ENCODE data around the gene NUCB2.

Gene NUCB2

DNA sequence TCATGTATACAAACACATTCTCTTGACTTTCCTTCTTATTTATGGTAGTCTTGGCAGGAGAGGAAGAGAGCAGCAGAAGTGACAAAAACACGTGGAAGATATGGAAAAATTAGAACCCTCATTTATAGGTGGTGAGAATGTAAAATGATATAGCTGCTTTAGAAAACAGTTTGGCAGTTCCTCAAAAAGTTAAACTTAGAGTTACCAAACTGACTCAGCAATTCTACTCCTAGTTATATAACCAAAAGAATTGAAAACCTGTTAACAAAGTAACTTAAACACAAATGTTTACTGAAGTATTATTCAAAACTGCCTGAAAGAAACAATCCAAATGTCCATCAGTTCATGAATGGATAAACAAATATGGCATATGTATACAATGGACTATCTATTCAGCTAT, 16.8 kb downstream of the NUCB2 start:
- no peaks in the 10 kb centered on the region for H3K4me1 ChIP-seq (ENCODE audit: control insufficient read depth, insufficient read depth, low read length)

DNA sequence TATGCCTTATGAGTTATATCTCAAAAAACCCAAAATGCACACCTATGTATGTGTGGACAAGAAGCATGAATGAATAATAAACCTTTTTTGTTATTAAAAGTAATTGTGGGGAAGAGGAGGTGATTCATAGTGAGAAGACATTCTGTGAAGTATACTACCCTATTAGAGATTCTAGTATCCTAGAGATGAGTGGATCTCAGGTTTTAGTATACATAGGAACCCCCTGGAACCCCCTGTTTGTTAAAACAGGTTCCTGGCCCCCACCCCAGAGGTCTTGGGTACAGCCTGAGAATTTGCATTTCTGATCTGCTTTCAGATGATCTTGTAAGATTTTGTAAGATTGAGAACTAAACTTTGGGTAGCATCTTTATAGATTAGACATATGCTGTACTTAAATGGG, 17.5 kb downstream of the NUCB2 start:
- peaks cover 2 to 6% of the 10 kb centered on the region in 2 donors for H3K36me3 ChIP-seq (ENCODE audit: control insufficient read depth in 2 of 2, insufficient read depth in 2 of 2, low read length in 2 of 2)
- H3K27me3 ChIP-seq (ENCODE audit: control insufficient read depth in 1 of 2, insufficient read depth in 2 of 2, low read length in 2 of 2), result no peaks in the 10 kb centered on the region
- H3K4me1 ChIP-seq (ENCODE audit: control insufficient read depth, insufficient read depth, low read length), result no peaks in the 10 kb centered on the region
- no peak overlapping the region for H3K4me3 ChIP-seq (ENCODE audit: low read length in 2 of 2)
- no peak overlapping the region for H3K9ac ChIP-seq (ENCODE audit: low read length in 2 of 2)
- no peaks in the 10 kb centered on the region for H3K9me3 ChIP-seq (ENCODE audit: control insufficient read depth in 2 of 2, low read length in 2 of 2)
- H3K27ac ChIP-seq (ENCODE audit: low read length), result no peak overlapping the region

More for the DNA sequence above, 16.8 kb downstream of the NUCB2 start:
- Histone ChIP-seq H3K4me3 (ENCODE audit: low read length in 2 of 2) (no peak overlapping the region), H3K27me3 (ENCODE audit: control insufficient read depth in 1 of 2, insufficient read depth in 2 of 2, low read length in 2 of 2) (no peaks in the 10 kb centered on the region), H3K9me3 (ENCODE audit: control insufficient read depth in 2 of 2, low read length in 2 of 2) (no peaks in the 10 kb centered on the region), H3K36me3 (ENCODE audit: control insufficient read depth in 2 of 2, insufficient read depth in 2 of 2, low read length in 2 of 2) (peaks cover 2 to 6% of the 10 kb centered on the region in 2 donors), H3K9ac (ENCODE audit: low read length in 2 of 2) (no peak overlapping the region), H3K27ac (ENCODE audit: low read length) (no peak overlapping the region)

DNA sequence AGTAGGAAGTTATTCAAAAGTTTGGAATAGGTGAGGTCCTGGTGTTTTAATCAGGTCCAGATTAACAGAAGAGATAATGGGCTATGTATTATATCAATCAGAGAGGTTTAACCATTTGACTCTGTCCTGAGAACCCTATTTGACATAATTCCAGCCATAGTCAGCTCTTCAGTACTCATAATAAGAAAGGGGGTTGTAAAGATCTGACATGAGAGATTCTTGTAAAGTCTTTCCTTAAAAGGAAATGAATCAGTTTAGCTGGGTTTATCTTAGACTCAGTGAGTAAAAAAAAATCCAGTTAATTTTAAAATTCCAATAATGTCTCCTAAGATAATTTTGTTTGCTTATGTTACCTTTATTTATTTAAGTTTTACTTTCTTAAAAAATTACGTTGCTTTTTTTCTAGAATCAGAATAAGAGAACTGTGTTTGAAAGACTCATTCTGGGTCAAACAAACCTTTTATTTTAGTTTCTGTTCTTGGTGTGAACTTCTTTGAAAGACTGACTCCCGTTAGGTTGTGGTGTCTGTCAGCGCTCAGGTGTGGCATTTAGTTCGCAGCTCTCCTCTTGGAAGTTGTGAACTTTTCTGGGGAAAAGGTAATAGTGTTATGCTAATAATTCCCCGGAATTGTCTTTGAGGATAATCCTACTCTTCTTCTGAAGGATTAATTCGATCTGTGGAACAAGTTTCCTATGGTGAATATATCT, 20.5 kb downstream of the NUCB2 start:
- H3K4me1 ChIP-seq (ENCODE audit: control insufficient read depth, insufficient read depth, low read length), result no peaks in the 10 kb centered on the region
- no peak overlapping the region for H3K9ac ChIP-seq (ENCODE audit: low read length in 2 of 2)
- no peaks in the 10 kb centered on the region for H3K27me3 ChIP-seq (ENCODE audit: control insufficient read depth in 1 of 2, insufficient read depth in 2 of 2, low read length in 2 of 2)
- no peak overlapping the region for H3K4me3 ChIP-seq (ENCODE audit: low read length in 2 of 2)
- no peaks in the 10 kb centered on the region for H3K9me3 ChIP-seq (ENCODE audit: control insufficient read depth in 2 of 2, low read length in 2 of 2)
- H3K36me3 ChIP-seq (ENCODE audit: control insufficient read depth in 2 of 2, insufficient read depth in 2 of 2, low read length in 2 of 2), result peaks cover 6 to 11% of the 10 kb centered on the region in 2 donors
- H3K27ac ChIP-seq (ENCODE audit: low read length), result no peak overlapping the region

DNA sequence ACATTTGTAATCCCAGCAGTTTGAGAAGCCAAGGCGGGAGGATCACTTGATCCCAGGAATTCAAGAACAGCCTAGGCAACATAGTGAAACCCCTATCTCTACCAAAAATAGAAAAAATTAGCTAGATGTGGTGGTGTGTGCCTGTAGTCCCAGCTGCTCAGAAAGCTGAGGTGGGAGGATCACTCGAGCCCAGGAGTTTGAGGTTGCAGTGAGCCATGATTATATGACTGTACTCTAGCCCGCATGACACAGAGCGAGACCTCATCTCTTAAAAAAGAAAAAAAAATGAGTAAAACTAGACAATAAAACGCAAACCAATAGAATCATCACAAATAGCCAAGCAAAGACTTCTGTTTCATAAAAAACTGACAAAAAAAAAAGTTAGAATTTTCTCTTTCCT, 21.8 kb downstream of the NUCB2 start:
- Histone ChIP-seq H3K9ac (ENCODE audit: low read length in 2 of 2) (no peak overlapping the region), H3K9me3 (ENCODE audit: control insufficient read depth in 2 of 2, low read length in 2 of 2) (no peaks in the 10 kb centered on the region), H3K4me3 (ENCODE audit: low read length in 2 of 2) (no peak overlapping the region), H3K36me3 (ENCODE audit: control insufficient read depth in 2 of 2, insufficient read depth in 2 of 2, low read length in 2 of 2) (peaks cover 6 to 12% of the 10 kb centered on the region in 2 donors), H3K27ac (ENCODE audit: low read length) (no peak overlapping the region), H3K27me3 (ENCODE audit: control insufficient read depth in 1 of 2, insufficient read depth in 2 of 2, low read length in 2 of 2) (no peaks in the 10 kb centered on the region), H3K4me1 (ENCODE audit: control insufficient read depth, insufficient read depth, low read length) (no peaks in the 10 kb centered on the region)

DNA sequence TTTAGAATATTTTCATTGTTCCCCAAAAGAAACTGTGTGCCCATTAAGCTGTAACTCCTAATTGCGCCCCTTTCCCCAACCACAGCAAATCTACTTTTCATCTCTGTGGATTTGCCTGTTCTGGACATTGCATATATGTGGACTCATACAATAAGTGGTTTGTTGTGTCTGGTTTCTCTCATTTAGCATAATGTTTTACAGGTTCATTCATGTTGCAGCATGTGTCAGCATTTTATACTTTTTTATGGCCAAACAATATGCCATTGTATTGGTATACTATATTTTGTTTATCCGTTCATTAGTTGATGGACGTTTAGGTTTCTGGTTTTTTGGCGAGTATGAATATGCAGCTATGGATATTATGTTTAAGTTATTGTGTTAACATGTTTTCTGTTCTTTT, 23.8 kb downstream of the NUCB2 start:
- Histone ChIP-seq H3K4me3 (ENCODE audit: low read length in 2 of 2) (no peak overlapping the region), H3K27me3 (ENCODE audit: control insufficient read depth in 1 of 2, insufficient read depth in 2 of 2, low read length in 2 of 2) (no peaks in the 10 kb centered on the region), H3K9ac (ENCODE audit: low read length in 2 of 2) (no peak overlapping the region), H3K27ac (ENCODE audit: low read length) (no peak overlapping the region), H3K9me3 (ENCODE audit: control insufficient read depth in 2 of 2, low read length in 2 of 2) (no peaks in the 10 kb centered on the region), H3K36me3 (ENCODE audit: control insufficient read depth in 2 of 2, insufficient read depth in 2 of 2, low read length in 2 of 2) (peaks cover 7 to 12% of the 10 kb centered on the region in 2 donors), H3K4me1 (ENCODE audit: control insufficient read depth, insufficient read depth, low read length) (no peaks in the 10 kb centered on the region)

DNA sequence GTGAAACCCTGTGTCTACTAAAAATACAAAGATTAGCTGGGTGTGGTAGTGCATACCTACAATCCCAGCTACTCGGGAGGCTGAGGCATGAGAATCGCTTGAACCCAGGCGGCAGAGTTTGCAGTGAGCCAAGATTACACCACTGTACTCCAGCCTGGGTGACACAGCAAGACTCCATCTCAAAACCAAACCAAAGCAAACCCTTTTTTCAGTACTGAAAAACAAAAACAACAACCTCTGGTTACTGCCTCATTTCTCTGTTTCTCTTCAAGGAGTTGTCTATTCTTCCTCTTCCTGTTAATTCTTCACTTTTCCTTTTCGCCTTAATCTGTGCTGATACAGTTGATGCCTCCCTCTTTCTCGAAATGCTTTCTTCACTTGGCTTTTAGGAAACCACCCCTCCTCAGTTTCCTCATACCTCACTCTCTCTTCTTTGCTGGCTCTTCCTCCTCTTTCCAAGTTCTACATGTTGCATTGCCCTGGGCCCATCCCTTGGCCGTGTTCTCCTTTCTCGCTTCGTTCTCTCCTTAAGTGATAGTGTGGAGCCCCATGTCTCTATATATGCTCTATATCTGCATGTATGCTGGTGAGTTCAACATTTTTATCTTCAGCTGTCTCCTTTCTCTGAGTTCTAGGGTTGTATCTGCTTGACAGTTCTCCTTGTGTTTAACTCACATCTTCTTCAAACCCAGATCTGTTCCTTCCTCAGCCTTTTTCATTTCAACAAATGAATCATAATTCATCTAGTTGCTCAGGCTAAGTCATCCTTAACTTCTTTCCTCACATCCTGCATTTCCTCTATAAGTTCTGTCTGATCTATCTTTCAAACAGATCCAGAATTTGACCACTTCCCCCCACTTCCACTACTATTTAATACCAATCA, 37.1 kb downstream of the NUCB2 start:
- H3K27ac ChIP-seq (ENCODE audit: low read length), result no peak overlapping the region
- H3K36me3 ChIP-seq (ENCODE audit: control insufficient read depth in 2 of 2, insufficient read depth in 2 of 2, low read length in 2 of 2), result peaks cover 11 to 36% of the 10 kb centered on the region in 2 donors
- no peaks in the 10 kb centered on the region for H3K9me3 ChIP-seq (ENCODE audit: control insufficient read depth in 2 of 2, low read length in 2 of 2)
- H3K27me3 ChIP-seq (ENCODE audit: control insufficient read depth in 1 of 2, insufficient read depth in 2 of 2, low read length in 2 of 2), result no peaks in the 10 kb centered on the region
- no peak overlapping the region for H3K9ac ChIP-seq (ENCODE audit: low read length in 2 of 2)
- H3K4me1 ChIP-seq (ENCODE audit: control insufficient read depth, insufficient read depth, low read length), result no peaks in the 10 kb centered on the region
- no peak overlapping the region for H3K4me3 ChIP-seq (ENCODE audit: low read length in 2 of 2)

DNA sequence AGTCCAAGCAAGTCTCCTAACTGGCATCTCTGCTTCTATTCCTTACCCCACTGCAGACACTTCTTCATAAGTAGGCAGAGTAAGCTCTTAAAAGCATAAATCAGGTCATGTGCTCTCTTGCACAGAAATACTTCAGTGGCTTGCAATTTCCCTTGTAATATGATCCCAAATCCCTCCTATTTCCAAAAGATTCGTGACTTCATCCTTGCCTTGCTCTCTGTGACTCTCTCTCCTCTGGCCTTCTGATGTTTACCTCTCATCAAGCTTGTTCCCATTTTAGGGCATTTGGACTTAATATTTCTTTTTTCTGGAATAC, 37.7 kb downstream of the NUCB2 start:
- Histone ChIP-seq H3K9me3 (ENCODE audit: control insufficient read depth in 2 of 2, low read length in 2 of 2) (no peaks in the 10 kb centered on the region), H3K36me3 (ENCODE audit: control insufficient read depth in 2 of 2, insufficient read depth in 2 of 2, low read length in 2 of 2) (peaks cover 11 to 39% of the 10 kb centered on the region in 2 donors), H3K4me1 (ENCODE audit: control insufficient read depth, insufficient read depth, low read length) (no peaks in the 10 kb centered on the region), H3K9ac (ENCODE audit: low read length in 2 of 2) (no peak overlapping the region), H3K4me3 (ENCODE audit: low read length in 2 of 2) (no peak overlapping the region), H3K27ac (ENCODE audit: low read length) (no peak overlapping the region), H3K27me3 (ENCODE audit: control insufficient read depth in 1 of 2, insufficient read depth in 2 of 2, low read length in 2 of 2) (no peaks in the 10 kb centered on the region)

DNA sequence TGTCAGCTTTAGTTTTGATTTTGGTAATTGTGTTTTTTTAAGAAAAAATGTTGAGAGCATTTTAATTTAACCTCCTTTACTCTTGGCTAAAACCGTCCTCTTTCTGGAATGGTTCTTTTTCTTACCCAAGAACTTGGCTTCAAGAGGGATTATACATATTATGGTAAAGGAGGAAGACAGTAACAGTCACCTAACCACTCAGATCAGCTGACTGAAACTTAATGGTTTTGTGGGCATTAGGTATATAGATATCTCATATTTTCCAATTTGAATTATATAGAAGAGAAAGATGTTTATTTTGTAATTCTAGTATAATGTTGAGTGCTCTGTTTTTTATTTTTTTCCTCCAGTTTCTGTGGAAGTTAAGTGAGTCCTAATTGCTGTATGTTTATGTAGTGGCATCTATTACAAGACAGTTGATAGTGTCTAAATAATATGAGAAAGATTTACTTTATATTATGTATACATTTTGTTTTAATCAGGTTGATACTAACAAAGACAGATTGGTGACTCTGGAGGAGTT, 38.4 kb downstream of the NUCB2 start:
- Histone ChIP-seq H3K4me3 (ENCODE audit: low read length in 2 of 2) (no peak overlapping the region), H3K9ac (ENCODE audit: low read length in 2 of 2) (no peak overlapping the region), H3K27ac (ENCODE audit: low read length) (no peak overlapping the region), H3K4me1 (ENCODE audit: control insufficient read depth, insufficient read depth, low read length) (no peaks in the 10 kb centered on the region), H3K27me3 (ENCODE audit: control insufficient read depth in 1 of 2, insufficient read depth in 2 of 2, low read length in 2 of 2) (no peaks in the 10 kb centered on the region), H3K36me3 (ENCODE audit: control insufficient read depth in 2 of 2, insufficient read depth in 2 of 2, low read length in 2 of 2) (peaks cover 10 to 35% of the 10 kb centered on the region in 2 donors), H3K9me3 (ENCODE audit: control insufficient read depth in 2 of 2, low read length in 2 of 2) (no peaks in the 10 kb centered on the region)

DNA sequence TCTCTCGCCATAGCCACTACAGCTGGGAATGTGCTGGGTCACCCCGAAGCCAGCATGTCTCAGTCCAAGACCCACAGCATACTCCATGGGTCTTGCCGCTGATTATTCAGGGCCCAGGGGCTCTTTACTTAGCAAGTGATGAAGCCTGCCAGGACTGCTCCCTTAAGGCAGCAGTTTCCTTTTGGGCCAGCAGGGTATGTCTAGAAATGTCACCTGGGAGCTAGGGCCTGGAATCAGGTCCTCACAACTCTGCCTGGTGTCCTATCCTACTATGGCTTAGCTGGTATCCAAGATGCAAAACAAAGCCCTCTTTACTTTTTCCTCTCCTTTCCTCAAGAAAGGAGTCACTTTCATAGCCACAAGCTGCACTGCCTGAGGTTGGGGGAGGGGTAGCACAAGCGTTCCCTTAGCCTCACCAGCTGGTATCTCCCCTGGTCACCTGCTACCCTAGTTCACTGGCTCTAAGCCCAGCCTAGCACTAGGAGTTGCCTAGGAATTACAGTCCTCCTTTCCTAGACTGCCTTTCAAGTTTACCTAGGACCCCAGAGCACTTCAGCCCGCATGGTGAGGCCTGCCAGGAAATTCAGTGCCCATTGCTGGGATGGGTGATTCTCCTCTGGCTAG, 52.4 kb downstream of the NUCB2 start:
- Histone ChIP-seq H3K36me3 (ENCODE audit: control insufficient read depth in 2 of 2, insufficient read depth in 2 of 2, low read length in 2 of 2) (peaks cover 11 to 12% of the 10 kb centered on the region in 2 donors), H3K27ac (ENCODE audit: low read length) (no peak overlapping the region), H3K9ac (ENCODE audit: low read length in 2 of 2) (no peak overlapping the region), H3K4me3 (ENCODE audit: low read length in 2 of 2) (no peak overlapping the region), H3K9me3 (ENCODE audit: control insufficient read depth in 2 of 2, low read length in 2 of 2) (no peaks in the 10 kb centered on the region), H3K27me3 (ENCODE audit: control insufficient read depth in 1 of 2, insufficient read depth in 2 of 2, low read length in 2 of 2) (no peaks in the 10 kb centered on the region), H3K4me1 (ENCODE audit: control insufficient read depth, insufficient read depth, low read length) (no peaks in the 10 kb centered on the region)

DNA sequence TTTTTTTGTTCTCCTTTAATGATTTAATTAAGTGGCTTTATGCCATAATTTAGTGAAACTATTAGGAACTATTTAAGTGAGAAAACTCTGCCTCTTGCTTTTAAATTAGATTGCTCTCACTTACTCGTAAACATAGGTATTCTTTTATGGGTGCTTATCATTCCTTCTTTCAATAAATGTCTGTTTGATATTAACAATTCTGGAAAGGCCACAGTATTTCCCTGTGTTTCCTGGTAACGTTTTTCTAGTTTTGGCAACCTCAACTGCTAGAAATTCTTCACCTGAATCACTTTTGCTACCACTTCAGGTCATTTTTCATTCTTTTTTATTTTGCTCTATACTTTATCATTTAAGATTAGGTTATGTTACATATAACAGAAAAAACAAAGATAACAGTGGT, 55.1 kb downstream of the NUCB2 start:
- Histone ChIP-seq H3K4me3 (ENCODE audit: low read length in 2 of 2) (no peak overlapping the region), H3K9ac (ENCODE audit: low read length in 2 of 2) (no peak overlapping the region), H3K27ac (ENCODE audit: low read length) (no peak overlapping the region), H3K9me3 (ENCODE audit: control insufficient read depth in 2 of 2, low read length in 2 of 2) (no peaks in the 10 kb centered on the region), H3K36me3 (ENCODE audit: control insufficient read depth in 2 of 2, insufficient read depth in 2 of 2, low read length in 2 of 2) (peaks cover 10 to 13% of the 10 kb centered on the region in 2 donors), H3K27me3 (ENCODE audit: control insufficient read depth in 1 of 2, insufficient read depth in 2 of 2, low read length in 2 of 2) (no peaks in the 10 kb centered on the region), H3K4me1 (ENCODE audit: control insufficient read depth, insufficient read depth, low read length) (no peaks in the 10 kb centered on the region)

Measured in stomach smooth muscle (tissue), 2 donors.